NCI-H2081 (cell line): ENCODE data around the gene GTF2B.
"Not testable (repeated sequence)": the region's sequence is repeated elsewhere in the genome, so short reads cannot be mapped to it uniquely, and the experiment has no call there.

Source experiments
- DNase-seq, 2 experiments: peaks; one replicate each; lab custom pipeline; 2025; lab: John Stamatoyannopoulos, UW

Gene GTF2B, protein sequence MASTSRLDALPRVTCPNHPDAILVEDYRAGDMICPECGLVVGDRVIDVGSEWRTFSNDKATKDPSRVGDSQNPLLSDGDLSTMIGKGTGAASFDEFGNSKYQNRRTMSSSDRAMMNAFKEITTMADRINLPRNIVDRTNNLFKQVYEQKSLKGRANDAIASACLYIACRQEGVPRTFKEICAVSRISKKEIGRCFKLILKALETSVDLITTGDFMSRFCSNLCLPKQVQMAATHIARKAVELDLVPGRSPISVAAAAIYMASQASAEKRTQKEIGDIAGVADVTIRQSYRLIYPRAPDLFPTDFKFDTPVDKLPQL

GRCh38 chr1:88891318-88891950 is at the start of gene GTF2B:
TSS of gene GTF2B (minus strand) at chr1:88891567. CDS start at chr1:88891499, 68 bp downstream.
- DNase-seq = peak; percentile 75 to 93

DNA sequence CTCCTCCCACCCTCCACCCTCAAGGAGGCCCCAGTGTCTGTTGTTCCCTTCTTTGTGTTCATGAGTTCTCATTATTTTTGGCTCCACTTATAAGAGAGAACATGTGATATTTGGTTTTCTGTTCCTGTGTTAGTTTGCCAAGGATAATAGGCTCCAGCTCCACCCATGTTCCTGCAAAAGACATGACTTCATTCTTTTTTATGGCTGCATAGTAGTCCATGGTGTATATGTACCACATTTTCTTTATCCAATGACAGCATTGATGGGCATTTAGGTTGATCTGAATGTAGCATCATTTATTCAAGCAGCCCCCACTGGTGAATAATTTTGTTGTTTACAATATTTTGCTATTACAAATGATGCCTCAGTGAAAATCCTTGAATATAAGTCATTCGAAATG is 47.2 kb upstream of the GTF2B start:
- not testable (repeated sequence) for DNase-seq

DNA sequence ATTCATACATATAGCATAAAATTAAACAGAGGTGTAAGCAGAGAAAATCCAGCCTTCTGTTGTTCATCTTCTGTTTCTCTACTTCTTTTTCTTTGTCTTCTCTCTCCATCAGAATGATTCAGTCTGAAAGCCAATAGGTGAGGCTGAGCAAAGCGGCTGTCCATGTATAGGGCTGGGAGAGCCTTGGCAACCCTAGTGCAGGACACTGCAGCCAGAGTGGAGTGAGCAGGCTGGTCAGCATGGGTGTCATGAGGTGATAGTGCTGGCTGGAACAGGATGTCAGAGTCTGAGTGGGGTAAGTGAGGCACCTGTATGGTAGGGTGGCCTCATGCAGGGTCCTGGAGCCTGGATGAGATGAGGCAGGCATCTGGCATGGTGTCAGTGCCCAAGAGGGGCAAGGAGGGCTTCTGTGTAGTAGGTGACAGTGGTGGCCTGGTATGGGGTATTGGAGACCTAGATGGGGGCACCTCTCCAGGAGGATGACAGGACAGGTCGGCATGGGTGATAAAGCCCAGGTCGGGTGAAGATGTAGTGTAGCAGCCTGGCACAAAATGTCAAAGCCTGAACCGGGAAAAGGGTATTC is 45.5 kb upstream of the GTF2B start:
- DNase-seq = no peak

DNA sequence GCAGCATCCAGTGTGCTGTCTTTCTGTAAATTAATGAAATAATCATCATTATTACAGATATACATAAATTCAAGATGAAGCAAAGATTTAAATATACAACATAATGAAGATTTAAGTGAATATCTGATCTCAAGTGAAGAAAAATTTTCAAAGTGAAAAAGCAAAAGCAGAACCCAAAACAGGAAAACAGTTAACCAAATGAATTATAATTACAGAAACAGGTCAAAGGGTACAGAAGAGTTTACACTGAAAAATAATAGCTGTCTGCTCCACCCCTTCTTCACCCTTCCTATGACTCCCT is 44.8 kb upstream of the GTF2B start:
- DNase-seq = no peak

DNA sequence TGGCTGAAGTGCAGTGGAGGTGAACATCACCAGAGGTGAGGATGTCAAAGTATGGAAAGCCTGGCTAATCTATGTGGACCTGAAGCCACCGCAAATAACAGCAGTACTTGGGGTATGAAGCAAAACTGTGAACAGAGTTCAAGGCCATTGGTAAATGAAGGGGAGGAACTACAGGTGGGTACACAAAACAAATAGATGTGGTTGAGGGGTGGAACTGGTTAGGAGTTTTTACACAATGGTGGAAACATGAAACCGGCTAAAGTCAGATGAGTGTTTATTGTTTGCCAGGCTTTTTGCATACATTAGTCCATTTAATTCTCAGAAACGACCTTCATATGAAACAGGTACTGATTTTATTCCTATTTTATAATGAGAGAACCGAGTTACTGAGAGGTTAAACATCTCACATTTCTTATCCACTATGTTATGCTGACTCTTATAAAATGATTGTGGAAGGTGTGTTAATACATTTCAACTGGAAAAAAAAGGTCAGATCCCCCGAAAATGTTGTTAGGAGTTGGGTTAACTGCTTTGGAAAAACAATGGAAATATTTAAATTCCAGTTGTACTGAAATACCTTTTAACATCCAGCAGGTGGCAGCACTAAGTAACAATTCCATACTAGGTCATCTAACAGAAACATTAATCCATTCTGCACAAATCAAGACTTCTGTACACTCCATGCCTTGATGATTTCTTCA is 44.3 kb upstream of the GTF2B start:
- peak; percentile 11 to 13 for DNase-seq

DNA sequence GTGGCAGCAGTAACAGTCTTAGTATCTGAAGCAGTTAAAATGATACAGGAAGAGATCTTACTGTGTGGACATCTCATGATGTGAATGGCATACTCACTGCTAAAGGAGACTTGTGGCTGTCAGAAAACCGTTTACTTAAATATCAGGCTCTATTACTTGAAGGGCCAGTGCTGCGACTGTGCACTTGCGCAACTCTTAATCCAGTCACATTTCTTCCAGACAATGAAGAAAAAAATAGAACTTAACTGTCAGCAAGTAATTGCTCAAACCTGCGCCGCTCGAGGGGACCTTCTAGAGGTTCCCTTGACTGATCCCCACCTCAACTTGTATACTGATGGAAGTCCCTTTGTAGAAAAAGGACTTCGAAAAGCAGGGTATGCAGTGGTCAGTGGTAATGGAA is 38.8 kb upstream of the GTF2B start:
- not testable (repeated sequence) for DNase-seq

DNA sequence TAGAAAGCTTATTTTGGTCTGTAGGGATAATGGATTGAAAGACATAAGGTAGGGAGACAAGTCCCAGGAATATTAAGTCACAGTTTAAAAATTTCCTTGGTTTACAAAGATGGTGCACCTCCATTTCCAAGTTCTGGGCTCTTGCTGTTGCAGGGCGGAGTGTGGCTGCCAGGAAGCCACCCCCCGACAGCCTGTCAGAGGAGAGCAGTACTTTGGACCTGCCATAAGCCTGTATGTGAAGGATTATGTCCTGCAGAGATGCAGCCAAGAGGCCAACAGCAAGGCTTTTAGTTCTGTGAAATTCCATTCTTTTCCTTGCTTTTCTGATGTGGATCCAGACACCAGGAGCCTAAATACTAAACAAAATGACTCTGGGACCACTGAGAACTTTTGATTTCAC is 31.9 kb upstream of the GTF2B start:
- DNase-seq = no peak

GRCh38 chr1:88922214-88922613 is 30.8 kb upstream of the GTF2B start:
- DNase-seq = no peak

- no peak for DNase-seq
These were observed 29.5 kb upstream of the GTF2B start for GRCh38 chr1:88920845-88921244.

DNA sequence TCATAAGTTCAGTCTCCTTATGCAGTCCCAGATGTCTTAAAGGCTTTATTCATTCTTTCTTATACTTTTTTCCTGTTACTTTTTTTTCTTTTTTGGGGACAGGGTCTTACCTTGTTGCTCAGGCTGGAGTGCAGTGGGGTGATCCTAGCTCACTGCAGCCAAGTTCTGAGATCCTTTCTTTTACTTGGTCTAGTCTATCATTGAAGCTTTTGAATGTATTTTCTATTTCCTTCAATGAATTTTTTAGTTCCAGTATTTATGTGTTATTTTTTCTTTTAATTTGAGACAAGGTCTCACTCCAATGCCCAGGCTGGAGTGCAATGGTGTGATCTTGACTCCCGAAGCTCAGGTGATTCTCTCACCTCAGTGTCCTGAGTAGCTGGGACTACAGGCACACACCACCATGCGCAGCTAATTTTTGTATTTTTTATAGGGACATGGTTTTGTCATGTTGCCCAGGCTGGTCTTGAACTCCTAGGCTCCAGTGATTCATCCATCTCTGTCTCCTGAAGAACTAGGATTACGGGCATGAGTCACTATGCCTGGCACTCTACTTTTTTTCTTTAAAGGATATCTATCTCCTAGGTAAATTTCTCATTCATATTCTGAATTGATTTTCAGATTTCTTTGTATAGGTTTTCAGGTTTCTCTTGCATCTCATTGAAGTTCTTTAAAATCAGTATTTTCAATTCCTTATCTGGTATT is 26.1 kb upstream of the GTF2B start:
- no peak for DNase-seq

GRCh38 chr1:88916883-88917282 is 25.5 kb upstream of the GTF2B start:
- DNase-seq = no peak

DNA sequence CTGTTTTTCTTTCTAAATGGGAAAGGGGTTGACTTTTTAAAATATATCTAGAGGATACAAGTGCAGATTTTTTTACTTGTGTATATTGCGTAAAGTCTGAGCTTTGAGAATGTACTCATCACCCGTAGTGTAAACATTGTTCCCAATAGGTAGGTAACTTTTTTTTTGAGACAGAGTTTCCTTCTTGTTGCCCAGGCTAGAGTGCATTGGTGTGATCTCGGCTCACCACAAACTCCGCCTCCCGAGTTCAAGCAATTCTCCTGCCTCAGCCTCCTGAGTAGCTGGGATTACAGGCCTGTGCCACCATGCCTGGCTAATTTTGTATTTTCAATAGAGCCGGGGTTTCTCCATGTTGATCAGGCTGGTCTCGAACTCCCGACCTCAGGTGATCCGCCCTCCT is 20.4 kb upstream of the GTF2B start:
- DNase-seq = not testable (repeated sequence)

DNA sequence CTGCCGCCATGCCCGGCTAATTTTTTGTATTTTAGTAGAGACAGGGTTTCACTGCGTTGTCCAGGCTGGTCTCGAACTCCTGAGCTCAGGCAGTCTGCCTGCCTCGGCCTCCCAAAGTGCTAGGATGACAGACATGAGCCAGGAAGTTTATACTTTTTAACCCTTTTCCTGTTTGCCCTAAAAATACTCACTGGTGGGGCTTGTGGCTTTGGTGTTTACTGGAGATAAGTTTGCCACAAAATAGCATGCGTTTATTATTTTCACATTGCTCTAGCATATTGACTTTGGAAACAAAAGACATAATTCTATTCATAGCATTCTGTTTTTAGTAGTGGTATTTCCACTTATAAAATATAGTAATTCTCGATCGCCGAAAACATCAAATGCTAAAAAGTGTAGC is 19.8 kb upstream of the GTF2B start:
- no peak for DNase-seq

DNA sequence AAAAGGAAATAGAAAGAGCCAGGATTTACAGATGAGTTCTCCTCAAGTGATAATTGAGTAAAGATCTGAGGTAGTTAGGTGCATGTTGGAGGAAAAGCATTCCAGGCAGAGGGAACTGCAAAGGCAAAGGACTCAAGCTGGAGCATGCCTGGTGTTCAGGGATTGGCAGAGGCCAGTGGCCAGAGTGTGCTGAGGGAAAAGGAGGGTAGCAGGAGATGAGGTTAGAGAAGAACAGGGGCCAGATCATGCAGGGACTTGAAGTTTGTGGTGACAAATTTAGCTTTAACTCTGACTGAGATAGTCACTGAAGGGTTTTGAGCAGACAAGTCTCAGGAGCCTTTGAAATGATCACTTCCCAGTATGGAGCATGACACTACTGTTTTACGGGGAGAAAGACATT is 19.0 kb upstream of the GTF2B start:
- DNase-seq = no peak

DNA sequence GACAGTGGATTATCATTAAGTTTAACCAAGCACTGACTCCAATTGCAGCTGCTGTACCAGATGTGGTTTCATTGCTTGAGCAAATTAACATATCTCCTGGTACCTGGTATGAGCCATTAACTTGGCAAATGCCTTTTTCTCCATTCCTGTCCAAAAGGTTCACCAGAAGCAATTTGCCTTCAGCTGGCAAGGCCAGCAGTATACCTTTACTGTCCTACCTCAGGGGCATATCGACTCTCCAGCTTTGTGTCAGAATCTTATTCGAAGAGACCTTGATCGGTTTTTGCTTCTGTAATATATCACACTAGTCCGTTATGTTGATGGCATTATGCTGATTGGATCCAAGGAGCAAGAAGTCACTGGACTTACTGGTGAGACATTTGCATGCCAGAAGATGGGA is 9.5 kb upstream of the GTF2B start:
- no peak for DNase-seq

GRCh38 chr1:88897070-88897730 is 5.8 kb upstream of the GTF2B start:
- no peak for DNase-seq

DNA sequence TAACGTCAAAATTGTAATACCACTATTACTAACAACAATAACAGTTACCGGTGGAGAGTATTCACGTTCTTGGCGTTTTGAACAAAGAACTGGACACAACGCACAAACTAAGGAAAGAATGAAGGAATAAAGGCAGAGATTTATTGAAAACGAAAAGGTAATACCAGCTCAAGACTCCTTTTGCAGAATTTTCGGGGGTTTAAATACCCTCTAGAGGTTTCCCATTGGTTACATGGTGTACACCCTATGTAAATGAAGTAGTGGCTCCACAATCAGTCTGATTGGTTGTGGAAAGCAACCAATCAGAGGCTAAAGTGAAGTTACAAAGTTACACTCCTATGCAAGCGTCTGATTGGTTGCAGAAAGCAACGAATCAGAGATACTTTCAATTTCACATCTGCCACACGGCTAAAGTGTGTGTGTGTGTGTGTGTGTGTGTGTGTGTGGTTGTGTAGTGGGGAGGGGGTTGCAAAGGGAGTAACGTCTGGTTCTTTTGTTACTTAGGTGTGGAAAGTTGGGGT is 1.1 kb upstream of the GTF2B start:
- DNase-seq = peak; percentile 65 to 88

DNA sequence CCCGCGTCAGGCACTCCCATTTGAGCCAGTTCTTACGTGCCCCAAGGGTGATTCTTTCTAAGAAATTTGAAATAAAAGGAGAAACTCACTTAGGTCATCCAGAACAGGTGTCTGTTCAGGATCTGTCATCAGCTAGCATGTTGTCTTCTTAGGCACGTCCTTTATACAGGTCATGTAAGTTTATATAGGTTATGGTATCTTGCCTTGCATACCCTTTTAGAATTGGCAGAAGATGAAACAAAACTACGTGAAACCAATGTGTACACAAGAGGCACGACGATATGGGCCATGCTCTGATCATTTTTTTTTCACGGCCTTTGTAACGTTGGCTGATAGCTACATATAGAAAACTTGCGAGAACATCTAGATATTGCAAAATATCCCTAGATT is 579 bp upstream of the GTF2B start:
- DNase-seq = peak in 1 of 2 experiments; percentile 24

DNA sequence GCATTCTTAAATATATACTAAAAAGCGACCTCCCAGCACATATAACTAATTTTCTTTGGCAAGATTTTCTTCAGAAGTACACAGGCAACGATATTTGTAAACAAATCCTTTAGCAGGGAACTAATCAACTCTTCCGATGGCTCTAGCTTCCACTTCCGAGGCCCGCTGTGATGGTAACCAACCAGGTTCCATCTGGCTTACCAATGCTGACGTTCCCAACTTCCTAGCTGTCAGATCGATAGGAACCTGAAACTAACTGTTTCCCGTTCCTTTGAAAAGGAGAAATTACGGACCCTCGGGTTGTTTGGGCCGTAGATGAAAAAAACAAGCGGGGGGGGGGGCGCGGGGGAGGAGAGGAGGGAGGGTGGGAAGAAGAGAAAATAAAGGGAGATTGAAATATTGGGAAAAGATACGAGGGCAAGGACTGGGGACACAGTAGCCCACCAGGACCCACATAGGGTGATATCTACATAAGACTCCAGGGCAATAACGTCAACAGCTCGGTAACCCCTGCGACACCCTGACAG is 513 bp downstream of the GTF2B start:
- peak in 1 of 2 experiments; percentile 27 for DNase-seq

DNA sequence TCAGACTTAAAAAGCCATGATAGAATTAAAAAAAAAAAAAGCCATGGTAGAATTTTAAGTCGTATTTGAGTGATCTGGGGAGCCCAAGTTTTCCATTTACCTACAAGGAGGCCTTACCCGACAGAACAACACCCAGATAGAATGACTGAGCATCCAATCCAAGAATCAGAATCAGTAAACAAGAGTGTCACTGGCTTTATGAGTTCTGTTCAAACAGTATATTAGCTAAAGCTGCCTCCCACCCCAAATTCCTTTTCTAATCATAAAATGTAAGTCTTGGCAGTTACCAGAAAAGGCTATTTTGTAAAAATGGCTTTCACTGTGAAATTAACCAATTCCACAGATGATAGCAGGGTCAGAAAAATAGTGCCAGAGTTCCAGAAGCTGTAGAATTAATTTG is 1.2 kb downstream of the GTF2B start:
- DNase-seq = no peak

- DNase-seq = no peak
These were observed 2.6 kb downstream of the GTF2B start for GRCh38 chr1:88888750-88889149.
